ENCODE data around the gene EDC3. TPM values are rescaled to one million over a fixed set of nuclear protein-coding genes. Genes with fewer than 3 reads are reported as not detected.
"Not testable (repeated sequence)": the region's sequence is repeated elsewhere in the genome, so short reads cannot be mapped to it uniquely, and the experiment has no call there.

Gene EDC3
- 10 to 100 TPM; 44.5 to 48.3 TPM for total RNA-seq
- 34.2 TPM for polyA plus RNA-seq (2013, experiment 1 of 2)
- 28.6 TPM for polyA plus RNA-seq (2013, experiment 2 of 2)
- long read RNA-seq, experiment 1, partial matches to known transcripts, result 1 of 10 reads
- long read RNA-seq, experiment 1, other reads (novel, unspliced or antisense), result 6 of 10 reads
- long read RNA-seq, experiment 2, transcript EDC3-214 (8 exons, 1,825 nt), result minor isoform, 18 of 100 reads
- long read RNA-seq, experiment 2, transcript EDC3-201 (7 exons, 3,763 nt), result major isoform, 49 of 100 reads
- long read RNA-seq, experiment 2, partial matches to known transcripts, result 9 of 100 reads
- long read RNA-seq, experiment 2, other reads (novel, unspliced or antisense), result 18 of 100 reads
- long read RNA-seq, experiment 3, transcript EDC3-214 (8 exons, 1,825 nt), result minor isoform, 13 of 142 reads
- long read RNA-seq, experiment 3, transcript EDC3-219 (9 exons, 3,810 nt), result minor isoform, 7 of 142 reads
- long read RNA-seq, experiment 3, transcript EDC3-201 (7 exons, 3,763 nt), result major isoform, 83 of 142 reads
- long read RNA-seq, experiment 3, partial matches to known transcripts, result 12 of 142 reads
- long read RNA-seq, experiment 3, other reads (novel, unspliced or antisense), result 26 of 142 reads
- long read RNA-seq, experiment 4, transcript EDC3-201 (7 exons, 3,763 nt), result major isoform, 13 of 34 reads
- long read RNA-seq, experiment 4, transcript EDC3-214 (8 exons, 1,825 nt), result minor isoform, 8 of 34 reads
- long read RNA-seq, experiment 4, partial matches to known transcripts, result 5 of 34 reads
- long read RNA-seq, experiment 4, other reads (novel, unspliced or antisense), result 6 of 34 reads

- TF ChIP-seq CTCF (conservative IDR thresholded peaks at IDR 0.05), result no peak
- H3K4me1 ChIP-seq (ENCODE audit: control insufficient read depth, insufficient read depth, low read length), result no peaks in the 10 kb centered on the region
- Mint-ChIP-seq H3K9me3 (no peaks in the 10 kb centered on the region), H3K36me3 (ENCODE audit: low read depth) (peaks cover 3% of the 10 kb centered on the region), H3K4me1 (peaks cover 8% of the 10 kb centered on the region), H3K4me3 (peak within 1 kb of the TSS; percentile 98), H3K27ac (peak within 1 kb of the TSS; percentile 100), H3K27me3 (ENCODE audit: insufficient read depth) (peaks cover 24% of the 10 kb centered on the region)
- no peaks in the 10 kb centered on the region for H3K9me3 ChIP-seq (ENCODE audit: control insufficient read depth, low read length)
- DNase-seq, result peak; percentile 95
- no peaks in the 10 kb centered on the region for H3K36me3 ChIP-seq (ENCODE audit: control insufficient read depth, insufficient read depth, low read length)
- peaks cover 24% of the 10 kb centered on the region for H3K27me3 ChIP-seq (ENCODE audit: control insufficient read depth, insufficient read depth, low read length, poor library complexity, severe bottlenecking)
- WGBS, 2 experiments (ENCODE audit: insufficient coverage in 1 of 2, insufficient read length in 1 of 2), result 0 to 1% methylated on average over 22 to 46 of the region's 46 CpGs
- peak within 1 kb of the TSS; percentile 93 for H3K4me3 ChIP-seq (ENCODE audit: low read length)
- H3K9ac ChIP-seq (ENCODE audit: extremely low read depth, low read length, poor library complexity, severe bottlenecking), result peak within 1 kb of the TSS; percentile 90
- peak within 1 kb of the TSS; percentile 14 for H3K27ac ChIP-seq (ENCODE audit: low read depth, low read length)
Measured at GRCh38 chr15:74695597-74696397, at the start of gene EDC3. Gene EDC3, minus strand, starts transcription at chr15:74696024. Its CDS starts 20,900 bp downstream, at chr15:74675124.

GRCh38 chr15:74742422-74742821 is 46.6 kb upstream of the EDC3 start:
- peaks cover 7% of the 10 kb centered on the region for H3K9me3 Mint-ChIP-seq
- H3K9me3 ChIP-seq (ENCODE audit: control insufficient read depth, low read length), result no peaks in the 10 kb centered on the region
- no peak overlapping the region for H3K9ac ChIP-seq (ENCODE audit: extremely low read depth, low read length, poor library complexity, severe bottlenecking)
- H3K27ac Mint-ChIP-seq, result no peak overlapping the region
- no peak for DNase-seq
- no peaks in the 10 kb centered on the region for H3K4me1 Mint-ChIP-seq
- peaks cover 7% of the 10 kb centered on the region for H3K27me3 ChIP-seq (ENCODE audit: control insufficient read depth, insufficient read depth, low read length, poor library complexity, severe bottlenecking)
- no peak for TF ChIP-seq CTCF (conservative IDR thresholded peaks at IDR 0.05)
- no peaks in the 10 kb centered on the region for H3K4me1 ChIP-seq (ENCODE audit: control insufficient read depth, insufficient read depth, low read length)
- H3K36me3 Mint-ChIP-seq (ENCODE audit: low read depth), result no peaks in the 10 kb centered on the region
- no peaks in the 10 kb centered on the region for H3K36me3 ChIP-seq (ENCODE audit: control insufficient read depth, insufficient read depth, low read length)
- no peak overlapping the region for H3K4me3 Mint-ChIP-seq
- H3K27me3 Mint-ChIP-seq (ENCODE audit: insufficient read depth), result peaks cover 31% of the 10 kb centered on the region
- no peak overlapping the region for H3K27ac ChIP-seq (ENCODE audit: low read depth, low read length)
- H3K4me3 ChIP-seq (ENCODE audit: low read length), result no peak overlapping the region
- WGBS, 2 experiments (ENCODE audit: insufficient coverage in 1 of 2, insufficient read length in 1 of 2), result 88 to 96% methylated on average over 5 of the region's 5 CpGs

- not testable (repeated sequence) for H3K27ac Mint-ChIP-seq; H3K4me1 Mint-ChIP-seq; H3K36me3 Mint-ChIP-seq (ENCODE audit: low read depth); H3K9ac ChIP-seq (ENCODE audit: extremely low read depth, low read length, poor library complexity, severe bottlenecking); H3K36me3 ChIP-seq (ENCODE audit: control insufficient read depth, insufficient read depth, low read length); H3K4me3 Mint-ChIP-seq; H3K4me1 ChIP-seq (ENCODE audit: control insufficient read depth, insufficient read depth, low read length); H3K9me3 Mint-ChIP-seq; H3K27me3 ChIP-seq (ENCODE audit: control insufficient read depth, insufficient read depth, low read length, poor library complexity, severe bottlenecking); H3K27ac ChIP-seq (ENCODE audit: low read depth, low read length); H3K9me3 ChIP-seq (ENCODE audit: control insufficient read depth, low read length); DNase-seq; H3K4me3 ChIP-seq (ENCODE audit: low read length)
- H3K27me3 Mint-ChIP-seq (ENCODE audit: insufficient read depth), result peaks cover 48% of the 10 kb centered on the region
- 75 to 82% methylated on average over 3 to 5 of the region's 5 CpGs for WGBS, 2 experiments (ENCODE audit: insufficient coverage in 1 of 2, insufficient read length in 1 of 2)
Measured at GRCh38 chr15:74738239-74738638, 42.4 kb upstream of the EDC3 start.
